MM.1S (cell line): ENCODE results near the gene CFAP251.

Source experiments
- DNase-seq: peaks from one replicate; pipeline ENCODE4 v3.0.0-alpha.2; 2015
- H2AFZ ChIP-seq: fragments of 300-600 bp; sonication (generic); 2 replicates; pipeline ENCODE4 v1.6.0; 2016; ENCODE audit warnings: antibody characterized with exemption, low read length
- H3F3A ChIP-seq: fragments of 300-600 bp; sonication (generic); 2 replicates; pipeline ENCODE4 v1.6.1; 2016; ENCODE audit warnings: mild to moderate bottlenecking, antibody characterized with exemption, low read length, moderate library complexity, mixed read lengths; ENCODE audit not compliant: insufficient read depth
- H3K27ac ChIP-seq: fragments of 300-600 bp; sonication (generic); 2 replicates; pipeline ENCODE4 v1.5.1; 2016; ENCODE audit warnings: mild to moderate bottlenecking, low read length
- H3K27me3 ChIP-seq: fragments of 300-600 bp; sonication (generic); replicated peaks from 2 replicates; pipeline ENCODE4 v1.6.0; 2016; ENCODE audit warnings: low read length; ENCODE audit not compliant: insufficient read depth
- H3K36me3 ChIP-seq: fragments of 300-600 bp; sonication (generic); replicated peaks from 2 replicates; pipeline ENCODE4 v1.6.1; 2016; ENCODE audit warnings: mild to moderate bottlenecking, low read length, mixed read lengths; ENCODE audit not compliant: insufficient read depth
- H3K4me1 ChIP-seq: fragments of 300-600 bp; sonication (generic); 2 replicates; pipeline ENCODE4 v1.6.1; 2016; ENCODE audit warnings: low read length, mixed read lengths
- H3K4me2 ChIP-seq: fragments of 300-600 bp; sonication (generic); 2 replicates; pipeline ENCODE4 v1.6.0; 2016; ENCODE audit warnings: low read depth, low read length
- H3K4me3 ChIP-seq: fragments of 300-600 bp; sonication (generic); 2 replicates; pipeline ENCODE4 v1.5.1; 2016; ENCODE audit warnings: low read length, mixed read lengths
- H3K79me2 ChIP-seq: fragments of 300-600 bp; sonication (generic); 2 replicates; pipeline ENCODE4 v1.6.1; 2016; ENCODE audit warnings: mixed run types, low read length, mixed read lengths
- H3K9ac ChIP-seq: fragments of 300-600 bp; sonication (generic); 2 replicates; pipeline ENCODE4 v1.6.1; 2016; ENCODE audit warnings: low read length, mixed read lengths
- H3K9me2 ChIP-seq: fragments of 300-600 bp; sonication (generic); replicated peaks from 2 replicates; pipeline ENCODE4 v1.6.1; 2016; ENCODE audit warnings: mild to moderate bottlenecking, low read length, mixed read lengths; ENCODE audit not compliant: insufficient read depth
- H3K9me3 ChIP-seq: fragments of 300-600 bp; sonication (generic); replicated peaks from 2 replicates; pipeline ENCODE4 v1.6.1; 2016; ENCODE audit warnings: mild to moderate bottlenecking, low read length, mixed read lengths; ENCODE audit not compliant: insufficient read depth
- H4K20me1 ChIP-seq: fragments of 300-600 bp; sonication (generic); 2 replicates; pipeline ENCODE4 v1.6.1; 2016; ENCODE audit warnings: mild to moderate bottlenecking, low read length, moderate library complexity, mixed read lengths; ENCODE audit not compliant: insufficient read depth
- EZH2 ChIP-seq: fragments of 300-600 bp; sonication (generic); optimal IDR thresholded peaks from 2 replicates; pipeline ENCODE3; 2017; ENCODE audit warnings: low read depth, mild to moderate bottlenecking, antibody characterized with exemption, low read length, mixed read lengths
- EZH2phosphoT487 ChIP-seq: fragments of 300-600 bp; sonication (generic); IDR thresholded peaks from 2 replicates; pipeline ENCODE4 v1.6.1; 2018; ENCODE audit warnings: antibody characterized with exemption, low read length
- TF ChIP-seq, protein P1 (sequence below): fragments of 300-600 bp; sonication (generic); IDR thresholded peaks from 2 replicates; pipeline ENCODE4 v1.5.1; 2016; ENCODE audit warnings: antibody characterized with exemption, low read length, mixed read lengths

CFAP251 gene

GRCh38 chr12:122014781-122015180, 96.4 kb downstream of the CFAP251 start:
- Histone ChIP-seq H3K27ac (no peak overlapping the region), H3K4me1 (no peaks in the 10 kb centered on the region), H4K20me1 (no peaks in the 10 kb centered on the region), H3K4me2 (no peak overlapping the region), H3K27me3 (no peaks in the 10 kb centered on the region), H3K9ac (no peak overlapping the region), H3F3A (no peaks in the 10 kb centered on the region), H3K79me2 (no peaks in the 10 kb centered on the region), H3K9me2 (no peaks in the 10 kb centered on the region), H3K36me3 (no peaks in the 10 kb centered on the region), H2AFZ (no peak overlapping the region), H3K9me3 (no peaks in the 10 kb centered on the region), H3K4me3 (no peak overlapping the region)
- TF ChIP-seq, protein P1, sequence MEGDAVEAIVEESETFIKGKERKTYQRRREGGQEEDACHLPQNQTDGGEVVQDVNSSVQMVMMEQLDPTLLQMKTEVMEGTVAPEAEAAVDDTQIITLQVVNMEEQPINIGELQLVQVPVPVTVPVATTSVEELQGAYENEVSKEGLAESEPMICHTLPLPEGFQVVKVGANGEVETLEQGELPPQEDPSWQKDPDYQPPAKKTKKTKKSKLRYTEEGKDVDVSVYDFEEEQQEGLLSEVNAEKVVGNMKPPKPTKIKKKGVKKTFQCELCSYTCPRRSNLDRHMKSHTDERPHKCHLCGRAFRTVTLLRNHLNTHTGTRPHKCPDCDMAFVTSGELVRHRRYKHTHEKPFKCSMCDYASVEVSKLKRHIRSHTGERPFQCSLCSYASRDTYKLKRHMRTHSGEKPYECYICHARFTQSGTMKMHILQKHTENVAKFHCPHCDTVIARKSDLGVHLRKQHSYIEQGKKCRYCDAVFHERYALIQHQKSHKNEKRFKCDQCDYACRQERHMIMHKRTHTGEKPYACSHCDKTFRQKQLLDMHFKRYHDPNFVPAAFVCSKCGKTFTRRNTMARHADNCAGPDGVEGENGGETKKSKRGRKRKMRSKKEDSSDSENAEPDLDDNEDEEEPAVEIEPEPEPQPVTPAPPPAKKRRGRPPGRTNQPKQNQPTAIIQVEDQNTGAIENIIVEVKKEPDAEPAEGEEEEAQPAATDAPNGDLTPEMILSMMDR = no peak
- TF ChIP-seq EZH2 (no peak), EZH2phosphoT487 (no peak)
- DNase-seq = no peak

DNA sequence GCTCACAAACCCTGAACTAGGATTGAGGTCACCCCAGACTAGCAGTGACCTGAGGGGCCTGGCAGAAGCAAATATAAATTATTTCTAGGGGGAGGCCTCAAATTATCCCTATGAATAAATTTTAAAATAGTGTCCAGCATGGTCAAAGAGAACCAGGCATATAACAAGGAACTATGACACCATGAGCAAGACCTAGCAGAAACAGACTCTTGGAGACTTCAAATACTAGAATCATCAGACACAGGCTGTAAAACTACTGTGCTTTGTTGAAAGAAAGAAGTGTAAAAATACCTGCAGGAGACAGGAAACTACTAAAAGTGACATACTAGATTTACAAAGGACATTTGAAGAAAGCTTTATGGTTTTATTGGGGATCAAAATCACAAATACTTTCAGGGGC, 100.1 kb downstream of the CFAP251 start:
- Histone ChIP-seq H2AFZ (no peak overlapping the region), H3K9ac (no peak overlapping the region), H3K27me3 (peaks cover 9% of the 10 kb centered on the region; the same call in 1 of the 2 replicates), H3K9me2 (no peaks in the 10 kb centered on the region), H3K9me3 (no peaks in the 10 kb centered on the region), H4K20me1 (no peaks in the 10 kb centered on the region), H3K79me2 (no peaks in the 10 kb centered on the region), H3K4me2 (no peak overlapping the region), H3F3A (no peaks in the 10 kb centered on the region), H3K4me3 (no peak overlapping the region), H3K4me1 (no peaks in the 10 kb centered on the region), H3K36me3 (no peaks in the 10 kb centered on the region), H3K27ac (no peak overlapping the region)
- no peak for DNase-seq
- no peak for TF ChIP-seq EZH2phosphoT487
- TF ChIP-seq, protein P1 = no peak
- TF ChIP-seq EZH2 = no peak

DNA sequence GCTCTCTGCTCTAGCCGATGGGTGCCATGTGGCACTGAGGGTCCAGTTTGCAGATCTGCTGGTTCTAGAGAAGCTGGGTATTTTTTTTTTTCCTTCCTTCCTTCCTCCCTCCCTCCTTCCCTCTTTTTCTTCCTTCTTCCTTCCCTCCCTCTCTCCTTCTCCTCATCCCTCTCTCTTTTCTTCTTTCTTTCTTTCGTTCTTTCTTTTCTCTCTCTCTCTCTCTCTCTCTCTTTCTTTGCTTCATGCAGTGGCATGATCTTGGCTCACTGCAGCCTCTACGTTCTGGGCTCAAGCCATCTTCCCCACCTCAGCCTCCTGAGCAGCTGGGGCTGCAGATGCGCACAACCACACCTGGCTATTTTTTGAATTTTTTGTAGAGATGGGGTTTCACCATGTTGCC, 100.5 kb downstream of the CFAP251 start:
- no peaks in the 10 kb centered on the region for H3K36me3 ChIP-seq
- no peaks in the 10 kb centered on the region for H3K9me3 ChIP-seq
- H3K9ac ChIP-seq = no peak overlapping the region
- H4K20me1 ChIP-seq = no peaks in the 10 kb centered on the region
- H2AFZ ChIP-seq = no peak overlapping the region
- no peaks in the 10 kb centered on the region for H3F3A ChIP-seq
- no peaks in the 10 kb centered on the region for H3K9me2 ChIP-seq
- no peak overlapping the region for H3K4me3 ChIP-seq
- H3K27ac ChIP-seq = no peak overlapping the region
- H3K4me1 ChIP-seq = no peaks in the 10 kb centered on the region
- no peaks in the 10 kb centered on the region for H3K79me2 ChIP-seq
- DNase-seq = no peak
- no peak for TF ChIP-seq EZH2
- TF ChIP-seq EZH2phosphoT487 = no peak
- TF ChIP-seq, protein P1 = no peak
- no peak overlapping the region for H3K4me2 ChIP-seq
- peaks cover 9% of the 10 kb centered on the region; the same call in 1 of the 2 replicates for H3K27me3 ChIP-seq
